ENCODE data around the gene FDXR.
"Not testable (repeated sequence)": the region's sequence is repeated elsewhere in the genome, so short reads cannot be mapped to it uniquely, and the experiment has no call there.

The FDXR gene

GRCh38 chr17:74919440-74920305 is 46.9 kb upstream of the FDXR start:
- no peak overlapping the region for H3K4me3 ChIP-seq (replicated peaks in 1 of 2; ENCODE audit: low read depth in 2 of 2, low read length in 2 of 2)
- TF ChIP-seq, protein P1, sequence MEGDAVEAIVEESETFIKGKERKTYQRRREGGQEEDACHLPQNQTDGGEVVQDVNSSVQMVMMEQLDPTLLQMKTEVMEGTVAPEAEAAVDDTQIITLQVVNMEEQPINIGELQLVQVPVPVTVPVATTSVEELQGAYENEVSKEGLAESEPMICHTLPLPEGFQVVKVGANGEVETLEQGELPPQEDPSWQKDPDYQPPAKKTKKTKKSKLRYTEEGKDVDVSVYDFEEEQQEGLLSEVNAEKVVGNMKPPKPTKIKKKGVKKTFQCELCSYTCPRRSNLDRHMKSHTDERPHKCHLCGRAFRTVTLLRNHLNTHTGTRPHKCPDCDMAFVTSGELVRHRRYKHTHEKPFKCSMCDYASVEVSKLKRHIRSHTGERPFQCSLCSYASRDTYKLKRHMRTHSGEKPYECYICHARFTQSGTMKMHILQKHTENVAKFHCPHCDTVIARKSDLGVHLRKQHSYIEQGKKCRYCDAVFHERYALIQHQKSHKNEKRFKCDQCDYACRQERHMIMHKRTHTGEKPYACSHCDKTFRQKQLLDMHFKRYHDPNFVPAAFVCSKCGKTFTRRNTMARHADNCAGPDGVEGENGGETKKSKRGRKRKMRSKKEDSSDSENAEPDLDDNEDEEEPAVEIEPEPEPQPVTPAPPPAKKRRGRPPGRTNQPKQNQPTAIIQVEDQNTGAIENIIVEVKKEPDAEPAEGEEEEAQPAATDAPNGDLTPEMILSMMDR (IDR thresholded peaks at IDR 0.05; ENCODE audit: low read depth, low read length), result peak; percentile 33
- peak; percentile 20 to 25 for DNase-seq (ENCODE audit: low read depth in 2 of 2)

DNA sequence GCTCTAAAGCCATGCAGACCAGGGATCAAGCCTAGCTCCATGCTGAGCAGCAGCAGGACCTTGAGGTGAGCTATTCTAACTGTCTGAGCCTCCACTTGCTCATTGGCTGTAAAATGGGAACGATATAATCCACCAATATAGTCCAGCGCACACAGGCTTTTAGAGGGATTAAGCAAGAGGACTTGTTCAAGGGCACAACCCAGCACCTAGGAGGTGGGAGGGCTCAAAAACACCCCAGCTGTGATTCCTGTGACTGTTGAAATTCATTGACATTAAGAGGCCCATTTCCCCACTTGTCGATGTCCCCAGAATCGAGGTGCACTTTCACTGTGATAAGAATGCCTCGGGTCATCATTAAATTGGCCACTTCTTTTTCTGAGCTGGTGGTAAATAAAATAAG is 46.1 kb upstream of the FDXR start:
- TF ChIP-seq, protein P1 (IDR thresholded peaks at IDR 0.05; ENCODE audit: low read depth, low read length), result no peak
- no peak overlapping the region for H3K4me3 ChIP-seq (replicated peaks in 1 of 2; ENCODE audit: low read depth in 2 of 2, low read length in 2 of 2)
- DNase-seq (ENCODE audit: low read depth in 2 of 2), result no peak

DNA sequence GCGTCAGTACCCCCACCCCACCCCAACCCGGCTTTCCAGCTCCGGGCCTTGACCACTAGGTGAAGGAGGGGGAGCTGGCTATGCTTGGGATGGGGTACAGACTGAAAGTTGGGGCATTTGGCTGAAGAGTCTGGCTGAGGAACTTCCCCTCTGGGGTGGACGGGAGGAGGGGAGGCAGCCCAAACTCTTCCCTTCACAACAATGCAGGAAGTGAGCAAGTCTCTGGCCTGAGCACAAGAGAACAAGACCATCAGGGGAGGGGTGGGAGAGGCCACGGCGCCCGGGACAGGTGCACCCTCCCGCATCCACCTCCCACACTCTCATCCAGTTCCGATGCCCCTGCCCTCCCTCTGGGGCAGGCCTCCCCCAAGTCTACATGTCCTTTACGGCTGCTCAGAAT is 44.6 kb upstream of the FDXR start:
- DNase-seq (ENCODE audit: low read depth in 2 of 2), result no peak
- H3K4me3 ChIP-seq (replicated peaks in 1 of 2; ENCODE audit: low read depth in 2 of 2, low read length in 2 of 2), result no peak overlapping the region
- TF ChIP-seq, protein P1 (IDR thresholded peaks at IDR 0.05; ENCODE audit: low read depth, low read length), result no peak

DNA sequence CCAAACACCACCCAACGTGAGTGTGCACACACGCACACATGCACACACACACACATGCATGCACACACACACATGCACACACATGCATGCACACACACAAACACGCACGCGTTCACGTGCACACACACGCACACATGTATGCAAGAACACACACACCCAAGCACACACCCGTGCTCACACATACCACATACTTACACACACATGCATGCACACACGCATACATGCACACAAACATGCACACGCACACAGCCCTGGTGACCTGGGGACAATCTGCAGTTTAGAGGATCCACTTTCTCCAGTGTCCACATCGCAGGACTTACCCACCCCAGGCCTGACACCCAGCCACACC is 44.0 kb upstream of the FDXR start:
- TF ChIP-seq, protein P1 (IDR thresholded peaks at IDR 0.05; ENCODE audit: low read depth, low read length), result no peak
- no peak overlapping the region for H3K4me3 ChIP-seq (replicated peaks in 1 of 2; ENCODE audit: low read depth in 2 of 2, low read length in 2 of 2)
- no peak for DNase-seq (ENCODE audit: low read depth in 2 of 2)

DNA sequence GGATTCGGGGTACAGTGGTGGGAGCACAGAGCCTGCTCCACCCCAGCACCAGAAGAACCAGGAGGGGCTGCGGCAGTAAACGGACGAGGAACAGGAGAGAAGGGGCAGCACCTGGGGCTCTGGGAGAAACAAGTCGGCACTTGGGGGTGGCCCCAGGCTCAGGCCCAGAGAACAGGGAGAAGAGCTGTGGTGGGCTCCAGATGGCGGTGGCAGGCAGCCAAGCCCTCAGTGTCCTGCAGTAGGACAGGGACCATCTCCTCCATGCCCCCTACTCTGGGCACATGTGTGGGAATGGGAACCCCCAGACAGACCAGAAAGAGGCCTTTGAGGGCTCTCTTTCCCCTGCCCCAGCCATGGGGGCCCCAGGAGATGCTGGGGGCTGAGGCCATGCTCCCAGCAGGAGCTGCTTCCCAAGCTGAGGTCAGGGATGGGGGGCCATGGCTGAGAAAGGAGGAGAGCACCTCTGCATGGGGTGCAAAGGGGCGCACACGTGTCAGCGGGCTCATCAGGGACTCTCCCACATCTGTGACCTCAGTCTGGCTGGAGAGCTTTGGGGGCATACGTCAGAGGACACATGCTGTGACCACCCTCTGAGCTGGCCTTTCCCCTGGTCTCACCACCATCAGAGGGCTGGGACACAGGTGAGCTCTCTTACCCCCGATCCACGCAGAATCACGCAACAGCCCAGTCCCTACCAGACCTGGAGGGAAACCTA is 43.5 kb upstream of the FDXR start:
- no peak overlapping the region for H3K4me3 ChIP-seq (replicated peaks in 1 of 2; ENCODE audit: low read depth in 2 of 2, low read length in 2 of 2)
- DNase-seq (ENCODE audit: low read depth in 2 of 2), result no peak
- TF ChIP-seq, protein P1 (IDR thresholded peaks at IDR 0.05; ENCODE audit: low read depth, low read length), result no peak

- not testable (repeated sequence) for DNase-seq (ENCODE audit: low read depth in 2 of 2); H3K4me3 ChIP-seq (replicated peaks in 1 of 2; ENCODE audit: low read depth in 2 of 2, low read length in 2 of 2)
These were observed 38.6 kb upstream of the FDXR start for GRCh38 chr17:74911423-74911822.

GRCh38 chr17:74909097-74909496 is 36.3 kb upstream of the FDXR start:
- H3K4me3 ChIP-seq (replicated peaks in 1 of 2; ENCODE audit: low read depth in 2 of 2, low read length in 2 of 2); DNase-seq (ENCODE audit: low read depth in 2 of 2): not testable (repeated sequence)
